ENCODE data around the gene CBX6. TPM values are rescaled to one million over a fixed set of nuclear protein-coding genes. Genes with fewer than 3 reads are reported as not detected.
"Not testable (repeated sequence)": the region's sequence is repeated elsewhere in the genome, so short reads cannot be mapped to it uniquely, and the experiment has no call there.

Gene CBX6
- total and polyA plus RNA-seq, 2 donors = 23.3 to 24.0 TPM

GRCh38 chr22:38858492-38858891 is 13.5 kb downstream of the CBX6 start:
- DNase-seq (ENCODE audit: low read depth in 6 of 9, low spot score in 9 of 9) = no peak
- no peak overlapping the region for H3K4me3 ChIP-seq (ENCODE audit: low read length in 2 of 2)
- 82% methylated on average over 9 of the region's 9 CpGs for WGBS

GRCh38 chr22:38854476-38854875 is 17.5 kb downstream of the CBX6 start:
- DNase-seq (ENCODE audit: low read depth in 6 of 9, low spot score in 9 of 9); H3K4me3 ChIP-seq (ENCODE audit: low read length in 2 of 2); H3K36me3 ChIP-seq (ENCODE audit: control insufficient read depth in 2 of 2, insufficient read depth in 2 of 2, low read length in 1 of 2); H3K9me3 ChIP-seq (ENCODE audit: control insufficient read depth in 2 of 2, insufficient read depth in 1 of 2, low read length in 1 of 2); H3K4me1 ChIP-seq (ENCODE audit: control insufficient read depth in 2 of 2, insufficient read depth in 2 of 2, low read length in 2 of 2); H3K27ac ChIP-seq (ENCODE audit: low read depth in 1 of 2, low read length in 1 of 2): not testable (repeated sequence)
- 95% methylated on average over 7 of the region's 7 CpGs for WGBS
- H3K27me3 ChIP-seq (ENCODE audit: control insufficient read depth in 2 of 2, insufficient read depth in 1 of 2, low read length in 1 of 2) = peaks cover 0 to 48% of the 10 kb centered on the region in 2 donors

More at GRCh38 chr22:38858492-38858891, 13.5 kb downstream of the CBX6 start:
- H3K9me3 ChIP-seq (ENCODE audit: control insufficient read depth in 2 of 2, insufficient read depth in 1 of 2, low read length in 1 of 2) = no peaks in the 10 kb centered on the region
- H3K27ac ChIP-seq (ENCODE audit: low read depth in 1 of 2, low read length in 1 of 2) = no peak overlapping the region
- peaks cover 0 to 3% of the 10 kb centered on the region in 2 donors for H3K4me1 ChIP-seq (ENCODE audit: control insufficient read depth in 2 of 2, insufficient read depth in 2 of 2, low read length in 2 of 2)
- no peaks in the 10 kb centered on the region for H3K36me3 ChIP-seq (ENCODE audit: control insufficient read depth in 2 of 2, insufficient read depth in 2 of 2, low read length in 1 of 2)
- peaks cover 0 to 8% of the 10 kb centered on the region in 2 donors for H3K27me3 ChIP-seq (ENCODE audit: control insufficient read depth in 2 of 2, insufficient read depth in 1 of 2, low read length in 1 of 2)

DNA sequence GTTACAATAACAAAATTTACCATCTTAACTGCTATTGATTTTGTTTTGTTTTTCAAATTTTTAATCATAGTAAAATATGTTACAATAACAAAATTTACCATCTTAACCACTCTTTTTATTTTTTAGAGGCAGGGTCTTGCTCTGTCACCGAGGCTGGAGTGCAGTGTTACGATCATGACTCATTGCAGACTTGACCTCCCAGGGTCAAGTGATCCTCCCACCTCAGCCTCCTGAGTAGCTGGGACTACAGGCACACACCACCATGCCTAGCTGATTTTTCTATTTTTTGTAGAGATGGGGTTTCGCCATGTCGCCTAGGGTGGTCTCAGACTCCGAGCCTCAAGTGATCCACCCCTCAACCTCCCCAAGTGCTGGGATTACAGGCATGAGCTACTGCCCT is 18.1 kb downstream of the CBX6 start:
- not testable (repeated sequence) for DNase-seq (ENCODE audit: low read depth in 6 of 9, low spot score in 9 of 9); H3K36me3 ChIP-seq (ENCODE audit: control insufficient read depth in 2 of 2, insufficient read depth in 2 of 2, low read length in 1 of 2); H3K9me3 ChIP-seq (ENCODE audit: control insufficient read depth in 2 of 2, insufficient read depth in 1 of 2, low read length in 1 of 2); H3K27ac ChIP-seq (ENCODE audit: low read depth in 1 of 2, low read length in 1 of 2); H3K4me1 ChIP-seq (ENCODE audit: control insufficient read depth in 2 of 2, insufficient read depth in 2 of 2, low read length in 2 of 2); H3K4me3 ChIP-seq (ENCODE audit: low read length in 2 of 2)
- peaks cover 0 to 54% of the 10 kb centered on the region in 2 donors for H3K27me3 ChIP-seq (ENCODE audit: control insufficient read depth in 2 of 2, insufficient read depth in 1 of 2, low read length in 1 of 2)
- WGBS = 93% methylated on average over 5 of the region's 5 CpGs

DNA sequence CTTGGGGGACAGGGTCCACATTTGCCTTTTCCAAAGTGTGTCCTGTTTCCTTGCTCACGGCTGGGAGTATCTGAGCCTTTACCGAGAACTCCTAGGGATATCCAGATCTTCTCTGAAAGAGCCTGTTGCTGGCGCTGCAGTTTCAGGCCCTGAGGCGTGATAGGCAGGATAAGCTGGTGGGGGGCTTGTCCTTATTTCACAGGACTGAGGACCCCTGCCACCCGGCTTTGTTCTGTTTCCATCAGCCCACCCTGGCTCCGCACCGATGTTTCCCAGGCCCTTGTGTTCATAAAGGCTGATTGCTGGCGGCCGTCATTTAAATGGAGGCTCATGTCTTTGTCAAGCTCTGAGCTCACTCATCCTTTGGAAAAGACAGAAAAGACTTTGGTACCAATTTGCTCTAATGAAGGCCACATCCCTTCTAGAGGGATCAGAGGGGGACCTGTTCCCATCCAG is 18.8 kb downstream of the CBX6 start:
- 84% methylated on average over 9 of the region's 9 CpGs for WGBS
- no peak overlapping the region for H3K27ac ChIP-seq (ENCODE audit: low read depth in 1 of 2, low read length in 1 of 2)
- no peak overlapping the region for H3K4me3 ChIP-seq (ENCODE audit: low read length in 2 of 2)
- DNase-seq (ENCODE audit: low read depth in 6 of 9, low spot score in 9 of 9) = no peak
- H3K4me1 ChIP-seq (ENCODE audit: control insufficient read depth in 2 of 2, insufficient read depth in 2 of 2, low read length in 2 of 2) = no peaks in the 10 kb centered on the region
- peaks cover 0 to 56% of the 10 kb centered on the region in 2 donors for H3K27me3 ChIP-seq (ENCODE audit: control insufficient read depth in 2 of 2, insufficient read depth in 1 of 2, low read length in 1 of 2)
- no peaks in the 10 kb centered on the region for H3K36me3 ChIP-seq (ENCODE audit: control insufficient read depth in 2 of 2, insufficient read depth in 2 of 2, low read length in 1 of 2)
- no peaks in the 10 kb centered on the region for H3K9me3 ChIP-seq (ENCODE audit: control insufficient read depth in 2 of 2, insufficient read depth in 1 of 2, low read length in 1 of 2)

DNA sequence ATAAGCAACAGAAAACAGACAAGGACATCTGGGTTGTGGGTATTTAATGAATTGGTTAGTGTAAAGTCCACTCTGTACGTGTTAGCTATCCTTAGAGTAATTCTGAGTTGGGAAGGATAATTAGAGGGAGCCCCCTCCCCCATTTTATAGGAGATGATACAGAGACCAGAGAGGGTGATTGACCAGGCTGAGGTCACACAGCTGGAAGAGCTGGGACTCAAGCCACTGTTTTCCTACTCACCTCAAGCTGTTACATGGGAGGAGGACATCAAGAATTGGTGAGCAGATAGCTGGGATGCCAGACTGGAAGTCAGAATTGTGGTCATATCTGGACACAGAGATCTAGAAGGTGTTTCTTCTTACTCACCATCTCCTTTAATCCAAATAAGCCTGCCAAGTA is 19.5 kb downstream of the CBX6 start:
- H3K27me3 ChIP-seq (ENCODE audit: control insufficient read depth in 2 of 2, insufficient read depth in 1 of 2, low read length in 1 of 2) = peaks cover 0 to 63% of the 10 kb centered on the region in 2 donors
- H3K9me3 ChIP-seq (ENCODE audit: control insufficient read depth in 2 of 2, insufficient read depth in 1 of 2, low read length in 1 of 2) = no peaks in the 10 kb centered on the region
- no peak for DNase-seq (ENCODE audit: low read depth in 6 of 9, low spot score in 9 of 9)
- WGBS = 93% methylated on average over 1 of the region's 1 CpG
- no peaks in the 10 kb centered on the region for H3K36me3 ChIP-seq (ENCODE audit: control insufficient read depth in 2 of 2, insufficient read depth in 2 of 2, low read length in 1 of 2)
- H3K27ac ChIP-seq (ENCODE audit: low read depth in 1 of 2, low read length in 1 of 2) = no peak overlapping the region
- H3K4me3 ChIP-seq (ENCODE audit: low read length in 2 of 2) = no peak overlapping the region
- H3K4me1 ChIP-seq (ENCODE audit: control insufficient read depth in 2 of 2, insufficient read depth in 2 of 2, low read length in 2 of 2) = no peaks in the 10 kb centered on the region

GRCh38 chr22:38850941-38851849 is 20.8 kb downstream of the CBX6 start:
- peaks cover 0 to 76% of the 10 kb centered on the region in 2 donors for H3K27me3 ChIP-seq (ENCODE audit: control insufficient read depth in 2 of 2, insufficient read depth in 1 of 2, low read length in 1 of 2)
- H3K9me3 ChIP-seq (ENCODE audit: control insufficient read depth in 2 of 2, insufficient read depth in 1 of 2, low read length in 1 of 2) = no peaks in the 10 kb centered on the region
- H3K4me3 ChIP-seq (ENCODE audit: low read length in 2 of 2) = no peak overlapping the region
- H3K4me1 ChIP-seq (ENCODE audit: control insufficient read depth in 2 of 2, insufficient read depth in 2 of 2, low read length in 2 of 2) = no peaks in the 10 kb centered on the region
- H3K27ac ChIP-seq (ENCODE audit: low read depth in 1 of 2, low read length in 1 of 2) = no peak overlapping the region
- no peak for DNase-seq (ENCODE audit: low read depth in 6 of 9, low spot score in 9 of 9)
- WGBS = 77% methylated on average over 15 of the region's 15 CpGs
- H3K36me3 ChIP-seq (ENCODE audit: control insufficient read depth in 2 of 2, insufficient read depth in 2 of 2, low read length in 1 of 2) = no peaks in the 10 kb centered on the region

- no peak overlapping the region for H3K4me3 ChIP-seq (ENCODE audit: low read length in 2 of 2)
- 84% methylated on average over 2 of the region's 2 CpGs for WGBS
- no peaks in the 10 kb centered on the region for H3K4me1 ChIP-seq (ENCODE audit: control insufficient read depth in 2 of 2, insufficient read depth in 2 of 2, low read length in 2 of 2)
- no peaks in the 10 kb centered on the region for H3K36me3 ChIP-seq (ENCODE audit: control insufficient read depth in 2 of 2, insufficient read depth in 2 of 2, low read length in 1 of 2)
- no peak overlapping the region for H3K27ac ChIP-seq (ENCODE audit: low read depth in 1 of 2, low read length in 1 of 2)
- DNase-seq (ENCODE audit: low read depth in 6 of 9, low spot score in 9 of 9) = no peak
- no peaks in the 10 kb centered on the region for H3K9me3 ChIP-seq (ENCODE audit: control insufficient read depth in 2 of 2, insufficient read depth in 1 of 2, low read length in 1 of 2)
- peaks cover 3 to 84% of the 10 kb centered on the region in 2 donors for H3K27me3 ChIP-seq (ENCODE audit: control insufficient read depth in 2 of 2, insufficient read depth in 1 of 2, low read length in 1 of 2)
Observed at GRCh38 chr22:38850399-38850798, 21.6 kb downstream of the CBX6 start.

DNA sequence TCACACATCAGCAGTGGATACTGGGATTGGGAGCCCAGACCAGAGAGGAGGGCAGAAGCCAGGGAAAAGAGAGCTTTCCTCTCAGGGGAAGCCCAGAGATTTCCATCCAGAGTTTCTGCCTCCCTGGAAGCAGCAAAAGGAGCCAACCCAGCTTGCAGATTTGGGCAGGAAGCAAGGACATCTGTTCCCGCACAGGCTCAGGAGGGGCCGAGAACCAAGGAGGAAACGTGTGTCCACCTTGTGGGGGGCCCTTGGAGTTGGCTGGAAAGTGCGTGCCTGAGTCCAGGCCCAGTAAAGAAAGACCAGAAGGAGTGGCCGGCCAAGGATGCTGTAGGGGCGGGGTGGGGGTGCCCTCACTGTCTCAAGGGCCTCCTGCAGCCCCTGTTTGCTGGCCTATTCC is 22.2 kb downstream of the CBX6 start:
- Histone ChIP-seq H3K4me3 (ENCODE audit: low read length in 2 of 2) (no peak overlapping the region), H3K36me3 (ENCODE audit: control insufficient read depth in 2 of 2, insufficient read depth in 2 of 2, low read length in 1 of 2) (no peaks in the 10 kb centered on the region), H3K27ac (ENCODE audit: low read depth in 1 of 2, low read length in 1 of 2) (no peak overlapping the region), H3K27me3 (ENCODE audit: control insufficient read depth in 2 of 2, insufficient read depth in 1 of 2, low read length in 1 of 2) (peaks cover 5 to 90% of the 10 kb centered on the region in 2 donors), H3K4me1 (ENCODE audit: control insufficient read depth in 2 of 2, insufficient read depth in 2 of 2, low read length in 2 of 2) (no peaks in the 10 kb centered on the region), H3K9me3 (ENCODE audit: control insufficient read depth in 2 of 2, insufficient read depth in 1 of 2, low read length in 1 of 2) (no peaks in the 10 kb centered on the region)
- DNase-seq (ENCODE audit: low read depth in 6 of 9, low spot score in 9 of 9) = no peak
- 85% methylated on average over 6 of the region's 6 CpGs for WGBS

DNA sequence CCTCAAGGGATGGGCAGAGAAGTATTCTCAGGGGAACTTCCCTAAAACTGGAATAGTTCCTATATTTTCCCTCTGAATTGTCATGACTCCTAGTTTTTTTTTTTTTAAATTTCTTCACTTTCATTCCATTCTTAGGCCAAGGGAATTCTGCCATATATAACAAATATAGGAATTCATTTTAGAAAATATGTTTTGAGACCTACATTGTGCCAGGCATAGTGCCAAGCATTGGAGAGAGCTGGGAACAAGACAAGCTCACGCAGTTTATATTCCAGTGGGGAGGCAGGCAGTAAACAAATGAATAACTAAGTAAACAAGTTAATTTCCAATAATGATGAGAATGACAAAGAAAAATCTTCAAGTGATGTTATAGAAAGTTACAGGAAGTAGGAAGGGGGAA is 25.6 kb downstream of the CBX6 start:
- H3K4me3 ChIP-seq (ENCODE audit: low read length in 2 of 2) = no peak overlapping the region
- H3K27me3 ChIP-seq (ENCODE audit: control insufficient read depth in 2 of 2, insufficient read depth in 1 of 2, low read length in 1 of 2) = peaks cover 38 to 91% of the 10 kb centered on the region in 2 donors
- no peaks in the 10 kb centered on the region for H3K9me3 ChIP-seq (ENCODE audit: control insufficient read depth in 2 of 2, insufficient read depth in 1 of 2, low read length in 1 of 2)
- no peak for DNase-seq (ENCODE audit: low read depth in 6 of 9, low spot score in 9 of 9)
- 100% methylated on average over 1 of the region's 1 CpG for WGBS
- H3K36me3 ChIP-seq (ENCODE audit: control insufficient read depth in 2 of 2, insufficient read depth in 2 of 2, low read length in 1 of 2) = no peaks in the 10 kb centered on the region
- peaks cover 3% of the 10 kb centered on the region in 2 donors for H3K4me1 ChIP-seq (ENCODE audit: control insufficient read depth in 2 of 2, insufficient read depth in 2 of 2, low read length in 2 of 2)
- no peak overlapping the region for H3K27ac ChIP-seq (ENCODE audit: low read depth in 1 of 2, low read length in 1 of 2)
